NB4 (cell line): ENCODE results near the gene GSG1L2.

Experiments
- DNase-seq: peaks from one replicate; pipeline ENCODE4 v3.0.0; 2010; ENCODE audit warnings: low read depth
- H3K4me3 ChIP-seq: one replicate; pipeline ENCODE4 v1.5.1; 2011; ENCODE audit warnings: mild to moderate bottlenecking, low read depth, low read length, moderate library complexity
- CTCF ChIP-seq: IDR thresholded peaks from one replicate; pipeline ENCODE4 v1.5.1; 2012; ENCODE audit warnings: low read depth, low read length
- MYC ChIP-seq: IDR thresholded peaks from 2 replicates; pipeline ENCODE4 v1.6.1; 2011; ENCODE audit warnings: low read depth, low read length
- POLR2A ChIP-seq: IDR thresholded peaks from 2 replicates; pipeline ENCODE4 v1.6.1; 2011; ENCODE audit warnings: mild to moderate bottlenecking; ENCODE audit not compliant: insufficient read length; ENCODE audit errors: extremely low read depth
- TF ChIP-seq, protein P1 (sequence below): IDR thresholded peaks from 2 replicates; pipeline ENCODE4 v1.6.1; 2011; ENCODE audit warnings: low read depth, low read length

Gene GSG1L2

DNA sequence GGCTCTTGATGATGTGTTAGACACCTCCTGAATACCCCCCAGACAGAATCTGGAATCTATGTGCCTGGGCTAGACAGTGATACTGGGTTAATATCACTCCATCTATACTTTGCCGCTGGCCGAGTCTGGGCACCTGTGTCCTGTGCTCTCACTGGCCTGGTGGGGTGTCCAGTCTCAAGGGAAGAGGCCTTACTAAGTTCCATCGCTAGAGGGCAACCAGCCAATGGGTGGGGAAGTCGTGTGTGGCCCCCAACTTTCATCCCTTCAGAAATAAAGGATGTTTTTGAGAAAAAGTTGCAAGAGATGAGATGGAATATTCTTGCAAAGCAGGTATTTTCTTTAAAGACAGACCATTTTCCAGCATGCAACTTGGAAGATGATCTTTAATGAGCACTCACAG lies 2.2 kb upstream of the GSG1L2 start:
- peak; percentile 40 for TF ChIP-seq CTCF
- no peak for TF ChIP-seq MYC
- TF ChIP-seq POLR2A = no peak
- TF ChIP-seq, protein P1, sequence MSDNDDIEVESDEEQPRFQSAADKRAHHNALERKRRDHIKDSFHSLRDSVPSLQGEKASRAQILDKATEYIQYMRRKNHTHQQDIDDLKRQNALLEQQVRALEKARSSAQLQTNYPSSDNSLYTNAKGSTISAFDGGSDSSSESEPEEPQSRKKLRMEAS = no peak
- peak; percentile 12 for DNase-seq
- no peak overlapping the region for H3K4me3 ChIP-seq

- TF ChIP-seq, protein P1 = no peak
- no peak for TF ChIP-seq POLR2A
- TF ChIP-seq MYC = no peak
- no peak for TF ChIP-seq CTCF
- H3K4me3 ChIP-seq = no peak overlapping the region
- no peak for DNase-seq
Observed at GRCh38 chr17:9820448-9820847, 1.4 kb downstream of the GSG1L2 start.

DNA sequence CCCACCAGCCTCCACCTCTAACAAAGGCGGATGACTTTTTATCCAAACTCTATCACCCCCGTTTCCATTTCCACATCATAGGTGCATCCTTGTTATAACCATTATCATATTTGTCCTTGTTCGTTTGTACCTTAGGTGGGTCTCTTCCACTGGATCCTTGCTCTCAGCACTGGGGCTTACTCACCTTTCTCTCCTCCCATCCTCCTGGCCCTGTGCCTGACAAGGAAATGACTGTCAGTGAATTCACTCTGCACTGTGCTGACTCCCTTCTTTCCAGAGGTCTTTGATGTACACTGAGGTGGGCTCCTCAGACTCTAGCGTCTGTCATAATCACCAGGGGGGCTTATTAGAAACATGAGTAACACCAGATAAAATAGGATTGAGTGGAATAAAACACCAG lies 3.1 kb downstream of the GSG1L2 start:
- no peak overlapping the region for H3K4me3 ChIP-seq
- TF ChIP-seq POLR2A = no peak
- TF ChIP-seq, protein P1 = no peak
- no peak for TF ChIP-seq CTCF
- no peak for TF ChIP-seq MYC
- DNase-seq = no peak

DNA sequence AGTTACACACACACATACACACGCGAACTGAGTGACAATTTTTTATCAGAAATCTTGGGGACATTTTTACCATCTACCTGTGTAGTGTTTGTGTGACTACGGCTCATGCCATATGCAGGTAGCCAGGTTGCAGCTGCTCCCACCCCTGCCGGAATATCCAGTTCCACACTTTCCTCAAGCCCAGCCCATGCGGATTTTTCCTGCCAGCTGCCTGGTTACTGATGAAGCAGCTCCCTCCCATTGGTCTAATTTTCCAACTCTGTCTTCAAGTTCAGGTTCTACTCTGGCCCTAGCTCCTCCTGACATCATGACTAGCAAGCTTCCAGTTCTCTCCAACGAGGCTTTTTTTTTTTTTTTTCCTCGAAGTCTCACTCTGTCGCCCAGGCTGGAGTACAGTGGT lies 4.8 kb downstream of the GSG1L2 start:
- H3K4me3 ChIP-seq = no peak overlapping the region
- no peak for DNase-seq
- TF ChIP-seq MYC = no peak
- TF ChIP-seq CTCF = no peak

DNA sequence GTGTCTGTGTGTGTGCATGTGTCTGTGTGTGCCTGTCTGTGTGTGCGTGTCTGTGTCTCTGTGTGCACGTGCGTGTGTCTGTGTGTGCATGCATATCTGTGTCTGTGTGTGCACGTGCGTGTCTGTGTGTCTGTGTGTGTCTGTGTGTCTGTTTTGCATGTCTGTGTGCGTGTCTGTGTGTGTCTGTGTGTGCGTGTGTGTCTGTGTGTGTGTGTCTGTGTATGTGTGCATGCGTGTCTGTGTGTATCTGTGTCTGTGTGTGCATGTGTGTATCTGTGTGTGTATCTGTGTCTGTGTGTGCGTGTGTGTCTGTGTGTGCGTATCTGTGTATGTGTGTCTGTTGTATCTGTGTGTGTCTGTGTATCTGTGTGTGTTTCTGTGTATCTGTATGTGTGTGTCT lies 5.4 kb downstream of the GSG1L2 start:
- H3K4me3 ChIP-seq = no peak overlapping the region
- DNase-seq = no peak
- TF ChIP-seq POLR2A (no peak), MYC (no peak), CTCF (no peak)
- TF ChIP-seq, protein P1 = no peak

- no peak overlapping the region for H3K4me3 ChIP-seq
- no peak for DNase-seq
- TF ChIP-seq, protein P1 = no peak
- no peak for TF ChIP-seq CTCF
- no peak for TF ChIP-seq MYC
- TF ChIP-seq POLR2A = no peak
Observed at GRCh38 chr17:9814337-9814945, 7.4 kb downstream of the GSG1L2 start.
